Left forelimb (tissue), 1 donor: ENCODE measurements around the gene OSTM1.
"Not testable (repeated sequence)": the region's sequence is repeated elsewhere in the genome, so short reads cannot be mapped to it uniquely, and the experiment has no call there.

ENCODE experiments used
- DNase-seq: peaks from one replicate; pipeline ENCODE4 v3.0.0-alpha.2; 2018; ENCODE audit warnings: low spot score

Gene OSTM1

DNA sequence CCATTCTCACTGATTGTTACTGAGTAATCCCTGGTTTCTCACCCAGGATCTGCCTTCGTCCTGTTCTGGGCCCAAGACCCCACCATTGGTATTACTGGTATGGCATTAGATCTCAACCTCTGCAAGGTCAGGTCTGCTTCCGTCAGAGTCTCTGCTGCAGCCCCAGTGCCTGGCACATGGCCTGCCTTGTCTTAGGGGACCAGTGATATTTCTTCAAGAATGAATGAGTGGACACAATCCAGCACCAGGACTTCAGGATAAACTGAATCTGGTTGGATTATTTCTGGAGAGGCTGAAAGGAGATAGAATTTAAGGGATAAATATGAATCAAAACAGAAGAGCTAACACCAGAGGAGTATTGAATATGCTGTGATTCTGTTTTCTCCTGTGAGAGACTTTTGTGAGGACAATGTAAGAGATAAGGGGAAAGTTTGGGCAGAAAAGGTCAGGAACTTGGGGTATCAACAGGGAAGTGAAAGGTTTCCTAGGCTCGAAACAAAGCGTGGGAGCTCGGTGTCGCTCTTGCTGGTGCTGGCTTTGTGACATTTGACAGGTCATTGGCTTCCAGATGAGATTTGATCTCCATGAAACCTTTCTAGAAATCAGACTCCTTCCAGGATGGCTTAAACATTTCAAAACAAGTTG, 53.9 kb downstream of the OSTM1 start:
- no peak for DNase-seq

DNA sequence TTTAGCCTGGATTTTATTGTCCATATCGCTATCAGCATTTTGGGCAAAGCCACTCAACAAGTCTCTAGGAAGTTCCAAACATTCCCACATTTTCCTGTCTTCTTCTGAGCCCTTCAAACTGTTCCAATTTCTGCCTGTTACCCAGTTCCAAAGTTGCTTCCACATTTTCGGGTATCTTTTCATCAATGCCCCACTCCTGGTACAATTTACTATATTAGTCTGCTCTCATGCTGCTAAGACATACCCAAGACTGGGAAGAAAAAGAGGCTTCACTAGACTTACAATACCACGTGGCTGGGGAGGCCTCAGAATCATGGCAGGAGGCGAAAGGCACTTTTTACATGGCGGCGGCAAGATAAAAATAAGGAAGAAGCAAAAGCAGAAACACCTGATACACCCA, 58.3 kb downstream of the OSTM1 start:
- DNase-seq = not testable (repeated sequence)

DNA sequence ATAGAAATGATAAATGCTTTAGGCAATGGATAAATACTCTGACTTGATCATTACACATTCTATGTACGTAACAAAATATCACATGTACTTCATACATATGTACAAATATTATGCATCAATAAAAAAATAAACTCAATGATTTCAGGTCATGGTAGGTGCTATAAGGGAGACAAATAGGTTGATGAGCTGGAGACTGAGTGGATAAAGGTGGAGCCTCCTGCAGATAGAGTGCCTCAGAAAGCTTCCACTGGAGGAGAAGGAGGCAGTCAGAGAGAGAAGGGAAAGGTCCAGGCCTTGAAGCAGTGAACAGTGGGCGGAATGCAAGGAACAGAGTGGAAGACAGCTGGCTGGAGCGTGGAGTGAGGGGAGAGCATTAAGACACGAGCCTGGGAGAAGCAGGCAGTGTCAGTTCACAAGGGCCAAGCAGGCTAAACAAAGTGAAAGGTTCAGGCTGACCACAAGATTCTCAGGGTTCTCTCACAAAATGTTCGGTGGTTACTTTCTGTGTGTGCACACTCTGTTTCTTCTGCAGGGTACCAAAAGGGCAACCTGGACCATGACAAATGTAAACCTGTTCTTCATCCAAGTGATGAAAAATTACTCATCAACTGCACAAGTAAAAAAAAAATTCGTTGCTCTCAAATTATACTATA, 60.6 kb downstream of the OSTM1 start:
- no peak for DNase-seq

DNA sequence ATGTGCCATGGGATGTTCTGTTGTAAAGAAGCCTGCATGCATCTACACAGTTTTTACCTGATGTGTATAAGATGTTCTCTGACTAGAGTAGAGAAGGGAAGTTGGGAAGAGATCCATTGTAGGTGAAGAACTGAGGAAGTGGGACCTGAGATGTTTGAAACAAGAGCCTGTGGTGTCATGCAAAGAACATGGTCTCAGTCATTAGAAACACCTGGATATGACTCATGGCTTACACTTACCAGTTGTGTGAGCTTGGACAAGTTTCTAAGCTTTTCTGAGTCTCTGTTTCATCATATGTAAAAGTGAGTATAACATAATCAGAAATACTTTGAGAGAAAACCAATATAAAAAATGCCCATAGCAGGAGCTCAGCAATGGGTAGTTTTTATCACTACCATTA, 64.6 kb downstream of the OSTM1 start:
- no peak for DNase-seq

DNA sequence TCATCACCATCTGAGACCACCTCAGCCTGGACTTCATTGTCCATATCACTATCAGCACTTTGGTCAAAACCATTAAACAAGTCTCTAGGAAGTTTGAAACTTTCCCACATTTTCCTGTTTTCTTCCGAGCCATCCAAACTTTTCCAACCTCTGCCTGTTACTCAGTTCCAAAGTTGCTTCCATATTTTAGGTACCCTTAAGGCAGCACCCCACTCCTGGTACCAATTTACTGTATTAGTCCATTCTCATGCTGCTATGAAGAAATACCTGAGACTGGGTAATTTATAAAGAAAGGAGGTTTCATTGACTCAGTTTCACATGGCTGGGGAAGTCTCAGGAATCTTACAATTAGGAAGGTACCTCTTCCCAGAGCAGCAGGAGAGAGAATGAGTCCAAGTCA, 65.3 kb downstream of the OSTM1 start:
- not testable (repeated sequence) for DNase-seq

DNA sequence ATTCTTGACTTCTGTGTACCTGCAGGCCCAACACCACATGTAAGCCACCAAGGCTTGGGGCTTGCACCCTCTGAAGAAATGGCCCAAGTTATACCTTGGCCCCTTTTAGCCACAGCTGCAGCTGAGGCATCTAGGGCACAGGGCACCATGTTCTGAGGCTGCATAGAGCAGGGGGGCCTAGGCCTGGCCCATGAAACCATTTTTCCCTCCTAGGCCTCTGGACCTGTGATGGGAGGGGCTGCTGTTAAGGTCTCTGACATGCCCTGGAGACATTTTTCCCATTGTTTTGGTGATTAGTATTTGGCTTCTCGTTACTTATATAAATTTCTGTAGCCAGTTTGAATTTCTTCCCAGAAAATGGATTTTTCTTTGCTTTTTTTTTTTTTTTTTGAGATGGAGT, 66.2 kb downstream of the OSTM1 start:
- no peak for DNase-seq

DNA sequence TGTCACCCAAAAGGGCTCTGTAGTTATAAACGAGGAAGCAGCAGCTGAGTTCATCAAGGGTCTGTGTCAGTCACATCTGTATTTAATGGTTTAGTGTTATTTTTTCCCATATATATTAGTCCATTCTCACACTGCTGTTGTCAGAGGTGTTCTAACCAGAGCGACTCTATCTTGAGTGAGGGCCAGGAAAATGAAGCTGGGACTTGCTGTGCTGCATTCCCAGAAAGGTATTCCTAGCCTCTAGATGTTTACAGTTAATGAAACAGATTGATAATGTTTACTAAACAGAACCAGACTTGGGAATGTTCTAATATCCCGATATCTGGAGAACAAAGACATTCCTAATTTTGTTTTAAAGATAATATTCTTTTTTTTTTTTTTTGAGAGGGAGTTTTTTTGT, 68.6 kb downstream of the OSTM1 start:
- no peak for DNase-seq

DNA sequence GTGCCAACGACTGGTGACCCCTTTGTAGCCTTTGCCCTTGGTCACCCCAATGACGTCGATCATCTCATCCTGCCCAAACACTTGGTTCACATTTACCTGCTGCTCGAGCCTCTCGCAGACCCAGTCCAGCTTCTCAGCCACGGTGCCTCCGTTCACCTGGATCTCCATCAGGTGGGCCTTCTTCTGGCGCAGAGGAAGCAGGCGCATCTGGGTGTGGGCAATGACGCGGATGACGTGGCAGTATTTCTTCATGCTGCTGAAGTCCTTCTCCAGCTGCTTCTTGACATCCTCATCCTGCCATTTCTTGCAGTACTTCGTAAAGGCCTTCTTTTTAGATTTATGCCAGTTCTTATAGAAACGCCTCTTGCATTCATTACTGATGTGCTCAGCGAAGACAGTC, 69.7 kb downstream of the OSTM1 start:
- DNase-seq = no peak

DNA sequence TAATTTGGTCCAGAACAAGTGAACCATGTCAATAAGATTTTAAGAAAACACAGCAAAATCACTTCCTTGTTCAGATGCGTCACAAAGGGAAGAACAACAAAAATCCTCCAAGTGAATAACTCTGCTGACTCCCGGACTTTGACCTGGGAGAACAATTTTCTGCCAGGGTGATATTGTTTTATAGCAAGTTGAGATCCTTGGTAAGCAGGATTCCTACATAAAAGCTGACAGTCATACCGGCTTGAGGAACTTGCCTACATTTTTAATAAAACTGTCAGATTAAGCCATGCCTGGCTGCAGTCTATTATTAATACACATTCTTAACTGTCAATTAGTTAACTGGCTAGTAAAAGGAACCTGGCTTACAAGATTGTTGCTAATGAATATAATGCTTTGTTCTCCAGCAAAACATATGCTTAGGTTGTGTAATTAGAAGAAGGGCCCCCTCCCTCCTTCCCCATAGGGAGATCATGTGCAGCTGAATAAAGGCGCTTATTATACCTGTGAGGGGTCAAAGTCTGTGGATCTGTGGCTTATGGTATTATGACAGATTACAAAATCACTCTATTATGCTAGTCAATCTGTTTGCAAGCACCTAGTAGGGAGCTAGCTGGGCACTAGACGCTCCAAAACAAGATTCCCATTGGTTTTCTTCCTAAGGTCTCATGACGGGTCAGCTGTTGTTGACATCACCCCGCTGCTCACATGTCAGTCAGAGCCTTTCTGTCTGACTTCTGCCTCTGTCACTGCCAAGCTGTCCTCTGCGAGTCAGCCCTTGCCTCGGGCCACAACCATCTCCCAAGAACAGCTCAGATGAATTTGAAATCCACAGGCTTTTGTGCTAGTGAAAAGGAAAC, 71.9 kb downstream of the OSTM1 start:
- no peak for DNase-seq

DNA sequence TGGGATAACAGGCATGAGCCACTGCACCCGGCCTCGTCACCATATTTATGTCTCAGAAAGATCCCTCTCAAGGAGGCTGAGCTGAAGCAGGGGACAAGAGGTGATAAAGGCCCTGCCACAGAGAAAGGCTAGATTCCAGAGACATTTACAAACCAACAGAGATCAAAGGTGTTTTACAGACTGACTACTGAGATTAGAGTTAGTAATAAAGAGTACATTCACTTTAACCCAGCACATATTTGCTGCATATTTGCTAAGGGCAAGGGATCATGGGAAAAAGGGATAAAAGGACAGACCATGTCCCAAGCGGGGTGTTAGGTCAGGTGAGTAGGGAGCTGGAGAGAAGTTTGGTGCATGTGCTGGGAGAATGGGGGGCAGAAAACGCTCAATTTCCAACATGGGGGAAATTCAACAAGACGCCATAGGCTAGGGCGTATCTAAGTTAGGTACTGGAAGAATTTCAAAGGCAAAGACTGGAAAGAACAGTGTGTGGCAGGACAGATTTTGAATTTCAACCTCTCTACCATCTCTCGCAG, 72.8 kb downstream of the OSTM1 start:
- DNase-seq = no peak

DNA sequence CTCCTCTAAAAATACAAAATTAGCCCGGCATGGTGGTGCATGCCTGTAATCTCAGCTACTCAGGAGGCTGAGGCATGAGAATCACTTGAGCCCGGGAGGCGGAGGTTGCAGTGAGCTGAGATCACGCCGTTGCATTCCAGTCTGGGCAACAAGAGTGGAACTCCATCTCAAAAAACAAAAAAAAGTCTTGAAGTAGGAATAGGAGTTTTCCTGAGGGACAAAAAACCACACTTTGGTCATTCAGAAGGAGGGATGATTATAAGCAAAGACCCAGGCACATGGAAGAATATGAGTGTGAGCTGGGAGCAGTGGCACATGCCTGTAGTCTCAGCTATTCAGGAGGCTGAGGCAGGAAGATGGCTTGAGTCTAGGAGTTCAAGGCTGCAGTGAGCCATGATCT, 74.3 kb downstream of the OSTM1 start:
- DNase-seq = not testable (repeated sequence)

DNA sequence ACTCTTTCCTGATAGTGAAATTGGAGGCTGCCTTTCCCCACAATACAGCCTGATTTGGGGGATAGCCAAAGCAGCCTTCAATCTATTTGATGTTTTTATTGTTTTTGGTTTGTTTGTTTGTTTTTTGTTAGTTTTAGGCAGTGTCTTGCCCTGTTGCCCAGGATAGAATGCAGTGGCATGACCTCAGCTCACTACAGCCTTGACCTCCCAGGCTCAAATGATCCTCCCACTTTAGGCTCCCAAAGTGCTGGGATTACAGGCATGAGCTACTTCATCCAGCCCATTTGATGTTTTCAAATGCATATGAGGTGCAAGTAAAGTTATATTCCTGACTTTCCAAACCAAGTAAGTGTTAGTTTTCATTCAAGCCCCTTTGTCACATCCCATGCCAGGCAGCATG, 75.2 kb downstream of the OSTM1 start:
- no peak for DNase-seq

DNA sequence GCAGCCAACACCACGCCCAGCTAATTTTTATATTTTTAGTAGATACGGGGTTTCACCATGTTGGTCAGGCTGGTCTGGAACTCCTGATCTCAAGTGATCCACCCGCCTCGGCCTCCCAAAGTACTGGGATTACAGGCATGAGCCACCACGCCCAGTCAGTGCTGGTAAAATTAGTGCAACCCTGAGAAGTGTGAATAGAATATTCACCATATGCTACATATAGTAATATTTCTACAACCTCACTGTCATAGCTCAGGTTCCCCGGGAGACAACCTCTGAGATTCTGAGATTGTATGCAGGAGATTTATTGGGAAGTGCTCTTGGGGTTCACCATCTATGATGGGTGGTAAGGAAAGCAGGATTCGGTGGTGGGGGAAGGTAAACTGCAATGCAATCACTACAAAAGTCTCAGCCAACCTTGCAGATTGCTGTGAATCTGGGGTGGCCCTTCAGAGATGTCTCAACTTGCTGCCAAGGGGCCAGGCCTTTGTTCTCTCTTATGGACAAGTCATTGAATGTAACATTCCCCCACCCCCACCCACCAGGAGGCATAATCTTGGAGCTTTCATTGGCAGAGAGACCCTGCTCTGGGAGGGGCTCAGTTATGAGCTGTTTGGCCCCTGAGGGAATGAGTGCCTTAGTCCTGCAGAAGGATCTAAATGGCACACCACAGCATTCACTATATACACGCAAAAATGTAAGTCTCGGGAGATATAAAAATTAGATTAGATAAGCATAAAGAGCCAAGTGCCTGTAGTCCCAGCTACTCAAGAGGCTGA, 82.6 kb downstream of the OSTM1 start:
- no peak for DNase-seq
